Hematopoietic multipotent progenitor cell (in vitro differentiated cells): ENCODE results near the gene GRP. TPM values are rescaled to one million over a fixed set of nuclear protein-coding genes. Genes with fewer than 3 reads are reported as not detected.

Experiments used
- DNase-seq, 3 donors: peaks; one replicate each; pipeline ENCODE4 v3.0.0-alpha.2; 2011 to 2015; ENCODE audit warnings: low read depth in 2 of 3, low spot score in 2 of 3
- total RNA-seq: library from RNA; depleted of rRNA; stranded (reverse); fragments of >200 nt; gene quantifications from one replicate; pipeline ENCODE4 v1.2.3, GENCODE V29; 2012

The GRP gene
- not detected for total RNA-seq

- DNase-seq, result no peak
Measured at GRCh38 chr18:59219672-59220163, at the start of gene GRP. Gene GRP (plus strand): TSS chr18:59220158. CDS start chr18:59220266, 108 bp downstream.

- no peak for DNase-seq
Measured at GRCh38 chr18:59172664-59173249, 47.2 kb upstream of the GRP start.

GRCh38 chr18:59177485-59177884 lies 42.5 kb upstream of the GRP start:
- DNase-seq, result no peak

- DNase-seq, result no peak
Measured at GRCh38 chr18:59180150-59180845, 39.7 kb upstream of the GRP start.

GRCh38 chr18:59182673-59183072 lies 37.3 kb upstream of the GRP start:
- no peak for DNase-seq

GRCh38 chr18:59189008-59189407 lies 30.9 kb upstream of the GRP start:
- DNase-seq, result no peak

GRCh38 chr18:59189746-59190145 lies 30.2 kb upstream of the GRP start:
- DNase-seq, result no peak

DNA sequence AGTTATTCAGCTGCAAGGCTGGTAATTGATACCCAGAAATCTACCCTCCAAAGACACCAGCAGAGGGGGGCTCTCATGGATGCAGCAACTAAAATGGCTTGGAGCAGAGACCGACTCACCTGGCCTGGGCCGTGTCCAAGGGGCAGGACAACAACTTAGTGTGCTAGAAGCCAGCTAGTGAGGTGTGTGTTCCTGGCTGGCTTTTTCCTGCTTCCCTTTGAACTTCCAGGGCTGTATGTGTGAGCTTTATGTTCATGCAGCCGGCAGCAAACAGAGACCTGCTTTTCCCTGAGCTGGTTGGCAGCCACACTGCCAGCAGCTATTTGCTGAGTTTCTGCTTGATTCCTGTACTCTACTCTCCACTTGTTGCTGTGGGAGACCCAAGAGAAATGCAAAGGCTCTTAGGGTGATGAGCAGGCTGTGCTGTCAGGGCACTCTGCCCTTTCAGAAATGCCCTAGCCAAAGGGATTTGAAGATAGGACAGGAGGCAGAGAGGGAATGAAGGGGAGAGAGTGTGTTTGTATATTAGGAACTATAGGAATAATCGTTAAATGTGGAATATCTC lies 23.7 kb upstream of the GRP start:
- no peak for DNase-seq

GRCh38 chr18:59197636-59198035 lies 22.3 kb upstream of the GRP start:
- no peak for DNase-seq

DNA sequence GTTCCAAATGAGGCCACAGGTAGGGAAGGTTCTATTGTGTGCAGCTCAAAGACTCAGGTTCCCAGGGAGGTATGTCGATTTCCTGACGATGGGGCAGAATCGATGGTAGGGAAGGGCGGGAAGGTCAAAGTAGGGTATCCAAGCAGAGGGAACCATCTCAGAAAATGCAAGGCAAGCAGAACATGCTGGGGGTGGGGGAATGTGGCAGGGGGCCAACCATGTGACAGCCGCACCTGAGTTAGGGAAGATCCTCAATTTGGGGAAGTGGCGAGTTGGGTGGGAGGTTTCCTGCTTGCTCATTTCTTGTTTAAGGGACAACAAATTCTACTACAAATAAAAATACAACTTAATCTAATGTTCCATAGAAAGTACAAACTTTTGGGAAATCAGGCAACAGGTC lies 21.7 kb upstream of the GRP start:
- DNase-seq, result no peak

- no peak for DNase-seq
Measured at GRCh38 chr18:59200787-59201186, 19.2 kb upstream of the GRP start.

DNA sequence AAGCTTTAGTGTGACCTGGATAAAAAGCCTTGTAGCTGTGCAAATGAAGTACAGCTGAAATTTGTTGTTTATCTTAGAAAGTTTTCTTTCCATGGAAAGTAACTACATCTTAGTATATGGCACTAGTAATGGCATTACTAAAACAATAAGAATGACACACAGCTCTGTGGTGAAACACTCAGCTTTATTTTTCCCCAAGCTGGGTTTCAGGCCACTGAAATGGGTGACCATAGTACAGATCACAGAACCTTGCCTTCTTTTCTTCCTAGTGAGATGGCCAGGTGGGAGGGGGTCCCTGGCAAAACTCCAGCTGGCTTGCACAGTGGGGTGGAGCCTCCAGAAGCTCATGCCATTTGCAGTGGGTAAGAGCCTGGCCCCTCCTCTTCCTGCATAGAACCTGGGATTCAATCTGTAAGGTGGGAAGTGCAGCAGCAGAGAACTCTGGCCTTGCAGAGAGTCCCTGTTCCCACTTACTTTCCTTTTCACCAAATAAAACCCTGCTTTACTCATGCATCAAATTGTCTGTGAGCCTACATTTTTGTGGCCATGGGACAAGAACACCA lies 17.6 kb upstream of the GRP start:
- DNase-seq, result no peak

DNA sequence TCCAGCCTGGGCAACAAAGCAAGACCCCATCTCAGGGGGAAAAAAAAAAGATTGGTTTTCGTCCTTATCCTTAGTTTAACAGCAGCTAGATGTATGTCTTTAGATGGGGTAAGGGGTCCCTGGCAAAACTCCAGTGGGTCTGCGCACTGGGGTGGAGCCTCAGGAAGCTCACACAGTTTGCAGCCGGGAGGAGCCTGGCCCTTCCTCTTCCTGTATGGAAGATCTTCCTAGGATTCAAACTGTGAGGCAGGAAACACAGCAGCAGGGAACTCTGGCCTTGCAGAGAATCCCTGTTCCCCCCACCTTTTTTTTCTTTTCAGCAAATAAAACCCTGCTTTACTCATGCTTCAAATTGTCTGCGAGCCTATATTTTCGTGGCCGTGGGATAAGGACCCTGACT lies 12.5 kb upstream of the GRP start:
- no peak for DNase-seq

DNA sequence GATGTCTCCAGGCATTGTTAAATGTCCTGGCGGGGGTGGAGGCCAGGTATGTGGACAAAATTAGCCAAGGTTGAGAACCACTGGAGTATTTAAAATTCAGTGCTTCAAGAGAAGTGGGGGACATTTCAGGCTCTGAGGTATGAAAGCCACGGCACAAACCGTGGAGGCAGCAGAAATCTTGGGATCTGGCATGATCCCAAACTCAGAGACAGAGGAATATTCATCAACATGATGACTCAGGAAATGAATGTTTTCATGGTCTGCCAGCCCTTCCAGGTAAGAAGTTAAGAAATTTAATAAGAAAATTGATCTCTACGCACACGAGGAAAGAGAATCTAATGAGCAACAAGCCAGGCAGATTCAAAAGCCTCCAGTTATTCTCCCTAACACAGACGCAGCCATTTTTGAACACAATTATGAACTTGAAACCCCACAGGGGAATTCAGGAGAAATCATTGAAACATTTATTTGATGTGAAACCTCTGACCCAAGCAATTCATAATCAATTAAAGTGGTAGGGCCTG lies 11.3 kb upstream of the GRP start:
- no peak for DNase-seq

- DNase-seq, result no peak
Measured at GRCh38 chr18:59210299-59210698, 9.7 kb upstream of the GRP start.

- DNase-seq, result no peak
Measured at GRCh38 chr18:59211629-59212028, 8.3 kb upstream of the GRP start.

DNA sequence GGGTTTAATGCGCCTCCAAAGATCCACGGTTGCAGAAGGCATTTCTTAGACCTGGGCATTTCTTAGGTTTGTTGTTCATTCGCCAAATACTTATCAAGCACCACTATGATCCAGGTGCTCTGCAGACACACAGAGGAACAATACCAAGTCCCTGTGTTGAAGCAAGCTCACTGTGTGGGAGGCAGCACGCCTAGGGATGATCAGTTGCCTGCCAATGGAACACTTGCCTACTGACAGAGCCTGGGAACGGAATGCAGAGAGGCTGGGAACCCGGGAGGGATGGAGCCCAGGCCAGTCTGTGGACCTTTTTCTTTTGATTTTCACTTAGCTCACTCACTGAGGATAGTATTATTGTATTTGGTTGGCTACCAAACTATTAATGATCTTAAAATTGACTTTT lies 1.9 kb upstream of the GRP start:
- no peak for DNase-seq

- no peak for DNase-seq
Measured at GRCh38 chr18:59220164-59220783, 316 bp downstream of the GRP start.

DNA sequence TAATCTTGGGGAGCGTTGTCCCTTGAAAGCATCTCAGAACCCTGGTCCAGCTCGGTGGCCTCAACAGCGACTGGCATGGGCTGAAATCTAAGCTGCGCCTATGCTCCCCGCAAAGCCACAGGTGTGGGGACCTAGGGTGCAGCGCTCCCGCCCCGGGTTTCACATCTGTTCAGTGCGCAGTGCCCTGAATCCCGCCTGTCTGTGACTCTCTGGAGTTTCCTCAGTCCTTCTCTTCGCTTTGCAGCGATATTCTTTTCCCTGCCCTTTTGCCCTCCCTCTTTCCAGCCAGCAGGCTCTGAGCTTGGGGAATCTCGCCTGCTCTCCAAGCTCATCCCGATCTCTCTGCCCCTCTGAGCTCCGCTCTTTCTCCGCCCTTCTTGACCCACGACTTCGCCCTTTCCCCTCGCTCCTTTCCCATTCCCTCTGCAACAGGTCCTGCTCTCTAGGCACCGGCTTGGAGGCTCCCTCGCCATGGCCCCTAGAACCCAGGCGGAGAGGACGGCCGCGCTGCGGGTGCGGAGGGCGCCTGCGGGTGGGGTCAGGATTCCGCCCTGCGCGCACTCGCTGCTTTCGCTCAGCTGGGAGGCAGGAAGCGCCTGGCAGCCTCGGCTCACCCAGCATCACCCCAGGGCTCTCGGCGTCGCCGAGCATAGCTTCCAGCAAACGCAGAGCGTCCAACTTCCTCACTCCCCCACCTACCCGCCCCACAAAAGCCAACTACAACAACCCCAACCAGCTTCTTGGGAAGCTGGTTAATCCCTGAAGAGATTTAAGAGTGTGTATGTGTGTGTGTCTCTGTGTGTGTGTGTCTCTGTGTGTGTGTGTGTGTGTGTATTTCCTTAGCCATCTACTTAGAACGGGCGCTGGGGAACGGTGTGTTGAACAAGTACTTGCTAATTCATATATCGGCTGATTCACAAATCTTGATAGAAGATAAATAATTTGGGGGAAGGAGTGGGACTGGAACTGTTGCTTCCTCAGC lies 1.1 kb downstream of the GRP start:
- DNase-seq, result peak in 2 of 3 donors; percentile 6 to 35

- no peak for DNase-seq
Measured at GRCh38 chr18:59222341-59222740, 2.4 kb downstream of the GRP start.
